Epithelial cell of proximal tubule (primary cell): Measurements from ENCODE around the gene FLNB. TPM values are rescaled to one million over a fixed set of nuclear protein-coding genes. Genes with fewer than 3 reads are reported as not detected.
"Not testable (repeated sequence)": the region's sequence is repeated elsewhere in the genome, so short reads cannot be mapped to it uniquely, and the experiment has no call there.

Experiments used
- DNase-seq: peaks from one replicate; pipeline ENCODE4 v3.0.0-alpha.2; 2011; ENCODE audit warnings: low read depth
- H3K4me3 ChIP-seq: 2 replicates; pipeline ENCODE4 v1.5.1; 2011; ENCODE audit warnings: low read depth, mild to moderate bottlenecking, low read length
- CTCF ChIP-seq: conservative IDR thresholded peaks from 2 replicates; pipeline ENCODE4 v1.5.1; 2012; ENCODE audit warnings: low read depth, mild to moderate bottlenecking, low read length
- total RNA-seq: library from RNA; depleted of rRNA; stranded (reverse); fragments of >200 nt; gene quantifications from 2 replicates; pipeline ENCODE4 v1.2.3, GENCODE V29; 2015

Gene FLNB
- total RNA-seq, 1 donor from 2014 or later = 223 TPM

- H3K4me3 ChIP-seq = no peak overlapping the region
Observed at GRCh38 chr3:58054652-58055051, 46.4 kb downstream of the FLNB start.

GRCh38 chr3:58055314-58055713 lies 47.1 kb downstream of the FLNB start:
- no peak overlapping the region for H3K4me3 ChIP-seq
- TF ChIP-seq CTCF = no peak
- DNase-seq = no peak

More at GRCh38 chr3:58054652-58055051, 46.4 kb downstream of the FLNB start:
- no peak for DNase-seq
- TF ChIP-seq CTCF = no peak

- not testable (repeated sequence) for H3K4me3 ChIP-seq, DNase-seq
Observed at GRCh38 chr3:58055891-58056290, 47.7 kb downstream of the FLNB start.

- no peak for DNase-seq
- no peak overlapping the region for H3K4me3 ChIP-seq
- no peak for TF ChIP-seq CTCF
Observed at GRCh38 chr3:58058361-58059263, 50.4 kb downstream of the FLNB start.

- DNase-seq = no peak
Observed at GRCh38 chr3:58059349-58060321, 51.4 kb downstream of the FLNB start.

GRCh38 chr3:58062472-58062871 lies 54.2 kb downstream of the FLNB start:
- H3K4me3 ChIP-seq = no peak overlapping the region
- no peak for DNase-seq
- TF ChIP-seq CTCF = no peak

More at GRCh38 chr3:58059349-58060321, 51.4 kb downstream of the FLNB start:
- TF ChIP-seq CTCF = no peak
- H3K4me3 ChIP-seq = no peak overlapping the region
